ENCODE measurements around the gene IFNAR2.
"Not testable (repeated sequence)": the region's sequence is repeated elsewhere in the genome, so short reads cannot be mapped to it uniquely, and the experiment has no call there.

Gene IFNAR2

GRCh38 chr21:33244779-33245105, 15.0 kb downstream of the IFNAR2 start:
- DNase-seq (ENCODE audit: low spot score) = no peak

GRCh38 chr21:33245289-33245918, 15.7 kb downstream of the IFNAR2 start:
- DNase-seq (ENCODE audit: low spot score) = no peak

- DNase-seq (ENCODE audit: low spot score) = no peak
Measured at GRCh38 chr21:33246506-33246905, 16.8 kb downstream of the IFNAR2 start.

- DNase-seq (ENCODE audit: low spot score) = no peak
Measured at GRCh38 chr21:33246963-33247362, 17.2 kb downstream of the IFNAR2 start.

- no peak for DNase-seq (ENCODE audit: low spot score)
Measured at GRCh38 chr21:33247599-33247998, 17.9 kb downstream of the IFNAR2 start.

GRCh38 chr21:33249331-33250002, 19.7 kb downstream of the IFNAR2 start:
- no peak for DNase-seq (ENCODE audit: low spot score)

- DNase-seq (ENCODE audit: low spot score) = no peak
Measured at GRCh38 chr21:33251119-33251518, 21.4 kb downstream of the IFNAR2 start.

- not testable (repeated sequence) for DNase-seq (ENCODE audit: low spot score)
Measured at GRCh38 chr21:33253382-33253781, 23.6 kb downstream of the IFNAR2 start.

- DNase-seq (ENCODE audit: low spot score) = no peak
Measured at GRCh38 chr21:33254766-33255165, 25.0 kb downstream of the IFNAR2 start.

- no peak for DNase-seq (ENCODE audit: low spot score)
Measured at GRCh38 chr21:33255404-33255803, 25.7 kb downstream of the IFNAR2 start.

- no peak for DNase-seq (ENCODE audit: low spot score)
Measured at GRCh38 chr21:33256019-33256418, 26.3 kb downstream of the IFNAR2 start.

GRCh38 chr21:33257094-33257803, 27.5 kb downstream of the IFNAR2 start:
- DNase-seq (ENCODE audit: low spot score) = no peak

- no peak for DNase-seq (ENCODE audit: low spot score)
Measured at GRCh38 chr21:33258475-33258874, 28.7 kb downstream of the IFNAR2 start.

- no peak for DNase-seq (ENCODE audit: low spot score)
Measured at GRCh38 chr21:33259428-33259827, 29.7 kb downstream of the IFNAR2 start.

- no peak for DNase-seq (ENCODE audit: low spot score)
Measured at GRCh38 chr21:33259995-33260394, 30.3 kb downstream of the IFNAR2 start.

GRCh38 chr21:33261635-33262034, 31.9 kb downstream of the IFNAR2 start:
- DNase-seq (ENCODE audit: low spot score) = peak; percentile 30

- DNase-seq (ENCODE audit: low spot score) = no peak
Measured at GRCh38 chr21:33262921-33263320, 33.2 kb downstream of the IFNAR2 start.

- no peak for DNase-seq (ENCODE audit: low spot score)
Measured at GRCh38 chr21:33264561-33264960, 34.8 kb downstream of the IFNAR2 start.

- DNase-seq (ENCODE audit: low spot score) = peak; percentile 29
Measured at GRCh38 chr21:33265664-33266049, 35.9 kb downstream of the IFNAR2 start.

- DNase-seq (ENCODE audit: low spot score) = peak; percentile 73
Measured at GRCh38 chr21:33266050-33266788, 36.5 kb downstream of the IFNAR2 start, which contains the start of gene IL10RB. Gene IL10RB (plus strand): TSS chr21:33266367. CDS start chr21:33266466, 99 bp downstream.

- peak; percentile 16 for DNase-seq (ENCODE audit: low spot score)
Measured at GRCh38 chr21:33266789-33267135, 37.0 kb downstream of the IFNAR2 start.

GRCh38 chr21:33267250-33267649, 37.5 kb downstream of the IFNAR2 start:
- DNase-seq (ENCODE audit: low spot score) = no peak

- DNase-seq (ENCODE audit: low spot score) = no peak
Measured at GRCh38 chr21:33268393-33268736, 38.6 kb downstream of the IFNAR2 start.
